ENCODE data around the gene KMT5B.
A peak's percentile ranks its signal among the peaks of the same experiment; 100 is the strongest.

Gene KMT5B

DNA sequence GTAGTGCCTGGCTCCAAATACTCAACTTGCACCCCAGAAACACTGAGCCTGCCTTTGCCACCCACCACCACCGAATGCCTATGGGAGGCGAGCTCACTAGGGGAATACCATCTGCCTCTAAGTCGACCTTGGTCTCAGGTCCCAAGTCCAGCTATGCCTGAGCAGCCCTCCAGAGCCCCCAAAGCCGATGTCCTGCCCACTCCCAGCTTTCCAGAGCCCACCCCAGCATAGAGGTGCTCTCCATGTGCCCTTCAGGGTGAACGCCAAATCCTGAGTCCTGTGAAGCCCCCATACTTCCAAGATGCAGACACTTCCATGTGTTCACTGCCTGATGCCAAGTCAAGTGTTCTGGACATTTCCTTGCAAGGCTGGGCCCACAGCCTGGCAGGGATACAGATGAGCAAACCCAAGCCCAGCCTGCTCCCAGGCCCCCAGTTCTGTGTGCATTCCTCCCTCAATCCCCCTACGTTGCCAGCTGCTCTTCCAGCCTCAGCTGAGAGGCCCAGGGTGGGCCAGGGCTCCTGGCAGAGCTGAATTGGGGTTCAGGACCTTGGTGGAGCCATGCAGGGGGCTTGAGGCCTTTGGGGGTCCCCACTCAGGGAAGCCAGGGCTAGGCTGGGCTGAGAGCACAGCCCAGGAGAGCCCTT, 2.6 kb upstream of the KMT5B start:
- DNase-seq (ENCODE audit: low spot score): no peak

DNA sequence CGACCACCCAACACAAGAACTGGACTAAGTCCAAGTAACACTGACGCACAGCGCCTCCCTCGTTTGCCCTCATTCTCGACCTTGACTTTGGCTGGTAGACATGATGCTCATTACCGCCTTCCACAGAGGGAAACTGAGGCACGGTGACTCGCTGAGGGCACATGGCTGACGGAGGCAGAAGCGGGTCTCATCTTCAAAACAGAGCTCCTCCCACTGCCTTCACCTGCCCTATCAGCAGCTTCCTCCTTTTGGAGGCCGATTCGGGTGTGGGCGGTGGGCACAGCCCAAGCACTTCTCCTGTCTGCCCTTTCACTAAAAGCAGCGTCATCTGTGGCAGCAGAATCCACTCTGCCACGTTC, 2.0 kb upstream of the KMT5B start:
- no peak for DNase-seq (ENCODE audit: low spot score)

DNA sequence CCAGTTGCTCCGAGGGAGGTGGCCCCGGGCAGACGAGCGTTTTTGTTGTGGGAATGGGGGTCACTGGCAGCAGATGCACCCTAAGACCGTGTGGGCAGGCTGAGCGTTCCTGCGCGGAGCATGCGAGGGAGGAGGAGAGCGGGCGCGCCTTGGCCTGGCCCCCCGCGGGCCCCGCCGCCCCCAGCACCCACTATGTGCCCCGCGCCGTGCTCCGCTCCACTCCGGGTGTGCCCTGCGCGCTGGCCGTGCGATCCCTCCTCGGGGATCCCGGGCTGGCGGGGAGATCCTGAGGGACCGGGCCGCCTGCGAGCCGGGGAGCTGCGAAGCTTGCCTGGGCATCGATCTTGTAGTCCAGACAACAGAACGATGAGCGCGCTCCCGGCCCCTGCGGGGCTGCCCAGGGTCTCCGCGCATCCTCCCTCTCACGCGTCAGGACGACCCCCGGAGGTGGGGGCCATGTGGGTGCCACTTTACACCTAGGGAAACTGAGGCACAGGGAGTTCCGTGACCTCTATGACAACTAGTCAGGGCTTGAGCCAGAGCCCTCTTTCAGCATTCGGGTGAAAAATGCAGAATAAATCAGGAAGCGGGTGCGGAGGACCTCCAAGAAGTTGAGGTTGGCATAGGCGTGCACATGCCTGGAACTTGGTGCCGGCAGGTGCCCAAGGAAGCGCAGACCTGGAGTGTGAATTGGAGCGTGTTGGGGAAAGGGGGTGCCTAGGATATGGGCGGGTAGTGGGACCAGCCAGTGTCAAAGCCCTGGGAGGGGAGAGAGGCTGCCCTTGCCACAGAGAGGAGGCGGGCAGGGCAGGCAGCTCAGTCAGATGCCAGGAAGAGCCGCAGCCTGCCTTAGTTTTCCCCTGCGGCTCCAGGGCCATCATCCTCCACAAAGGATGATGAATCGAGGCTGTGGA, 1.3 kb upstream of the KMT5B start:
- DNase-seq (ENCODE audit: low spot score): peak; percentile 76

DNA sequence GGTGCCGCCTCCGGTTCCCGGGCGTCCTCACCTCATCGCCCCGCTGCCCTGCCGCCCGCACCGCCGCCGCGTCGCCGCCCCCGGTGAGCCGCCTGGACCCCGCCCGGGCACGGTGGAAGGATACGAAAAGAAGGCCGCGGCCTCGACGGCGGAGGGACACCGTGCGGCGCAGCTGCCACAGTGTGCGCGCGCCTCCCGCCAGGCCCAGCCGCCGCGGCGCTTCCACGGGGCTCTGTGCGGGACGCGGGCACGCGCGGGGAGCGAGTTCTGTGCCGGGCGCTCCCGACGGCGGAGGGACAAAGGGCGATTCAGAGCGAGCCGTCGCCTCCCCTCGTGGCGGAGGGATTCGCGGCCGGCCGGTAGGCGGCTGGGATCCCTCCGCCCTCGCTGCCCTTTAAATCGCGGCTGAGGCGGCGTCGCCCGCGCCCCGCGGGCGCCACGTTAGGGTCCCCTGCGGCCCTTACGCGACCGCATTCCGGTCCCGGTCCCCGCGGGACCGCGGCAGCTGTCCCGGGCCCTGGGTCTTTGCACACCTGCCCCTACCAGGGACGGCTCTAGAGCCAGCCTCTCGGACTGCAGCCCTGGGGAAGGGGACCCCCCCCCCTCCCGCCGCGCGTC, 568 bp upstream of the KMT5B start:
- peak; percentile 95 for DNase-seq (ENCODE audit: low spot score)

DNA sequence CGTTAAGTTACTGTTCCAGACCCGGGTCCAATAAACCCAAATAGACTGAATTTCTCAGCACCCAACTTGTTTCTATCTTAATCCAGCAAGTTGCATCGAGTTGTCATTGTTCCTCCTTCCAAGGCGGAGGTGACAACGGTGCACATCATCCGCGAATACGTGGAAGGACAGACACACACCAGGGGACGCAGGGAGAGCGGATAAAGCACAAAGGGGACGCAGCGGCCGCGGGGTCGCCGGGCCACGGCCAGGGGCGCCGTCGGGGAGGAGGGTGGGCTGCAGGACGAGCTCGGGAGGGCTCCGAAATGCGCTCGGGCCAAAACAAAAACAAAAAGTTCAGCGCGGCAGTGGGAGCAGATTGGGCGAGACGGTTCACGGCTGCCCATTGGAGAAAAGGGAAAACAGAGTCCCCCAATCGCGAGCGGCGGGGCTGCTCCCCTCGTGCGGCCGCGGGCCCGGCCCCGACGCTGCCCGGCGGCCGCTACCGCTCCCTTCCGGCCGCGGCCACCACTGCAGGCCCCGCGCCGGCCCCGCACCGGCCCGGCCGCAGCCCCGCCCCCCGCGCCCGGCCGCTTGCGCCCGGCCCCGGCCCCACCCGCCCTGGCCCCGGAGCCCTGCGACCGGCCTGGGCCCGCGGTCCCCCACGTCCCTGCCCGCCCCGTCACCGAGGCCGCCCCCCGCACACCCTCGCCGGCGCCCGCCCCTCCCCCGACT, 518 bp downstream of the KMT5B start:
- peak; percentile 81 for DNase-seq (ENCODE audit: low spot score)

DNA sequence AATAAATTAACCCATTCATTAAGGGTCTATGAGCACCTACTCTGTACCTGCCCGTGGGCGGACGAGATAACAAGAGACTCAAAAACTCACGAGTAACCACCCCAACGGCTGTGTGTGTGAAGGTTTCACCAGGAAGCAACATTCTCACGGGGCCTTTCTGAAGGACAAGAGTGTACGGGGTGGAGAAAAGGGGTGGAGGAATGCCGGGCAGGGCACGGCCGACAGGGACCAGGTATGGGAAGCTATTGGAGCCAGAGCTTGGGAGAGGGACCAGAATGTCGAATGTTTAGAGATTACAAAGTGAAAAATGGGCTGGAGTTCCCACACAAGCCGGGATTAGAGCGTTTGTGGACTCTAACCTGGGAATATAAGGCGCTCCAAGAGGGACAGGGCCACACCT, 1.6 kb downstream of the KMT5B start:
- no peak for DNase-seq (ENCODE audit: low spot score)

DNA sequence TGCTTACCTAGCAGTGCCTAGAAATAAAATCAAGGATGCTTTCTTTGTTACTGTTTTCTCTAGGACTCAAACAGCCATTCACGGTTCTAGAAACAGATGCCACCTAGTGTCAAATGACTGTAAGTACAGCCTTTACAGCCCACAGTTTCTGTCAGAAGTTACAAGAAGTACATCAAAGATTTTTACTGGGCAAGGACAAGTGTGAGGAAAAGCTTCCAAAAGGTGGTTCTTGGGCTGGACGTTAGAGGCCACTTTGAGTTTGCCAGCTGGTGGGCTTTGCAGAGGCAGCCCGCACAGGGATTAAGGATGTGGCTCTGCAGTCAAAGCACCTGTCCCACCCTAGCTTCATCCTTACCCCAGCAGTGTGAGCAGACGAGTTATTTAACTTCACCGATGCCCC, 6.9 kb downstream of the KMT5B start:
- DNase-seq (ENCODE audit: low spot score): no peak

DNA sequence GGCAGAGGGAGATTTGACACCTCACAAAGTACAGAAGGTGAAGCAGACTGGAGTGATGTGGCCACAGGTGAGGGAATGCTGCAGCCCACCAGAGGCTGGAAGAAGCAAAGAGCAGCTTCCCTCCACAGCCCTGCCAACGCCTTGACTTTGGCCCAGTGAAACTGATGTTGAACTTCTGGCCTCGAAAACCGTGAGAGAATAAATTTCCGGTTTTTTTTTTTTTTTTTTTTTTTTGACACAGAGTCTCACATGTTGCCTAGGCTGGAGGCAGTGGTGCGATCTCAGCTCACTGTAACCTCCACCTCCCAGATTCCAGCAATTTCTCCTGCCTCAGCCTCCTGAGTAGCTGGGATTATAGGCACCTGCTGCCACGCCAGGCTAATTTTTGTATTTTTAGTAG, 8.7 kb downstream of the KMT5B start:
- DNase-seq (ENCODE audit: low spot score): no peak

DNA sequence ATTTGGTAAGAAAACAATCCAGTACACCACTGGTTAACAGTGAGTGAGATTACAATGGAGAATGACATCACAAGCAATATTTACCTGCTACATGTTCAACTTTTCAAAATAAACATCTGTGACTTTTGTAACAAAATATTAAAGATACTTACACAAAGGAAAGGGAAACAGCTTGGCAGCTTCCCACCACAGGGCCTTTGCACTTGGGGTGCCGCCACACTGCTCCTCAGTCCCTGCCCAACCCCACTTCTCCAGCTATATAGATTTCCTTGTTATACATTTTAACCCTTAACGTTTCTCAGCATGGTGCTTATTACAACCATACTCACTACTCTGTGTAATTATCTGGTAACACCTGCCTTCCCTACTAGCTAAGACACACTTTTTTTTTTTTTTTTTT, 10.9 kb downstream of the KMT5B start:
- DNase-seq (ENCODE audit: low spot score): no peak

DNA sequence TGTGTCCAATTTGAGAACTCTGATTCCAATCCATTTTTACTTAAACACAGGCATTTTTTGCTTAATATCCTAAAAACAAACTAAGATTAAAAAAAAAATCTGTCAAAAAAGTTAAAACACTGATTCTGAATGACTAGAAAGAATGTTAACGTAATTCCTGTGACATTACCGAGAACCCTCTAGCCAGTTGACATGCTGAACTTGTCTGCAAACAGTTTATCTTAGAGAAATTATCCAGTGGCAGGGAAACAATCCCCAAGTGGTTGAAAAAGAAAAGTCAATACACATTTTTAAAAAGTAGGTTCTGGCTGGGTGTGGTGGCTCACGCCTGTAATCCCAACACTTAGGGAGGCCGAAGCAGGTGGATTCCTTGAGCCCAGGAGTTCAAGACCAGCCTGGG, 11.6 kb downstream of the KMT5B start:
- no peak for DNase-seq (ENCODE audit: low spot score)

DNA sequence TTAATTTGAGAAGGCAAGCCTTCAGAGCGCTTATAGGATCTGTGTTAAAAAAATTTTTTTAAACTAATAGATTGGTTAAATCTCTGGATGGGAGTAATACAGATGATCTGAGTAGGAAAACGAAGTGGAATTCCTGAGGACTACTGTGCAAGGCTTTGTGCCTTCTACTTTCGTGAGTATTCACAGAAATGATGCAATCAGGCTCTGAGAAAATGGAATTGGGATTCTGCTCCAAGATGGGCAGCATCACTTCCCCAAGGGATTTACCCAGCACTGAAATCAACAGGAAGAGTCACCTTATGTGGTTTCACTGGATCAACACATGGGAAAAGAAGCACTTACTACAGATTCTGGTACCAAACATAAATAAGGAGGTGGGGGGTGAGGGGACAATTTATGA, 12.5 kb downstream of the KMT5B start:
- DNase-seq (ENCODE audit: low spot score): no peak

DNA sequence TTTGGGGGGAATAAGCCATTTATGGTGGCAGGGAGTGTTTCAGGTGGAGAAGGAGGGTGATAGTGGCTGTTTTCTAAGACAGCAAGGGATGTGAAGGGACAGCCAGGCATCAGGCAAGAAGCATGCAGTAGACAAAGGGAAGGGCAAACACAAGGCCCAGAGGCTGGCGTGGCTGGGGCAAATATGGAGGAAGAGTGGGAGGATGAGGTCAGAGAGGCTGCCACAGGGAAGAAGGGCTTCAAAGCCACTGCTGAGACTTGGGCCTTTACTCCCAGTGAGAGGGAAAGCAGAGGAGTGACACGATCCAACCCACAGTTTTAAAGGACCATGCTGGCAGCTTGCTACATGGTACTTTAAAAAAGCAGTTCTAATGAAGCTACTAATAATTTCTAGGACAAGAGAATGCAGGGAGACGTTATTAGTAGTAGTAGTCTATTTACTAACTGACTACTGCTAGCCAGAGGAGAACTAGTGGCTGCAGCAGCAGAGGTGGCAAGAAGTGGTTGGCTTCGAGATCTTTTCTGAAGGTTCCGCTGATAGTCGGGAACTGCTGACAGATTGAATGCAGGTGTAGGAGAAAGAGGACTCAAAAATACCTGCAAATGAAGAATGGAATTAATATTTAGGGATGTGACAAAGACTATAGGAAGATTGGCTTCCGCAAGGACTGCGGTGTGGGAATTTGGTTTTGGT, 13.7 kb downstream of the KMT5B start:
- DNase-seq (ENCODE audit: low spot score): no peak

DNA sequence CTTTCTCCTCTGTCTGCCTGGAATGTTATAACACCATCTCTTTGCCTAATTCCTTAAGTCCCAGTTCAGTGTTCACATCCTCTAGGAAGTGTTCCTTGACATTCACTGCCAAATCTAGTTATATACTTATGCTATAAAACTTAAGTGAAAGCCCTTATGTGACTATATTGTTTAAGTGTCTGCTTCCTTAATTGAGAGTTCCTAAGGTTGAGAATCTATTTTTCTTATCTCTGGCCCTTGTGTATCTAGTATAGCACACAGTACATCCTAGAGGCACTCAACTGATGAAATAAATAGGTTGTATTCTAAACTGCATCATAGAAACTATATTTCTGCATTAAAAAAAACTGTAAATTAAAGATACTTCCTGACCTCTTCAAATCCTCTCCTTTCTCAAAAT, 16.9 kb downstream of the KMT5B start:
- no peak for DNase-seq (ENCODE audit: low spot score)

DNA sequence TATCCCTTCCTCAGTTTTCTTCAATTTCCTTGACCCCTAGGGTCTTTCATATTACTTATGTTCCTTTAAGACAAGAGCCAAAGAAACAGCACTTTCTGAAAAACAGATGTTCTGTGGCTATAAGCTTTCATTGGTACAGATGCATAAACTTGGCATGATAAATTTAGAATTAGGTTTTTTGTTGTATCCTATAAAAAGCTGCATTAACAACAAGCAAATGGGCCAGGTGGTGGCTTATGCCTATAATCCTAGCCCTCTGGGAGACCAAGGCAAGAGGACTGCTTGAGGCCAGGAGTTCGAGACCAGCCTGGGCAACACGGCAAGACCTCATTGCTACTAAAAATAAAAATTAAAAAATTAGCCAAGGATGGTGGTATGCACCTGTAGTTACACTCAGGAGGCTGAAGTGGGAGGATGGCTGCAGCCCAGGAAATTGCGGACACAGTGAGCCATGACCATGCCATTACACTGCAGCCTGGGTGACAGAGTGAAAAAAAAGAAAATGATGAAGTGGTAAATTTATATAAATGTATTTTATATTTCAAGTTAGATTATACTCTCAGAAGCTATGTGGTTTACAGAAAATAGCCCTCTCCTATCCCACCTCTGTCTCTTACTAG, 18.3 kb downstream of the KMT5B start:
- DNase-seq (ENCODE audit: low spot score): no peak

DNA sequence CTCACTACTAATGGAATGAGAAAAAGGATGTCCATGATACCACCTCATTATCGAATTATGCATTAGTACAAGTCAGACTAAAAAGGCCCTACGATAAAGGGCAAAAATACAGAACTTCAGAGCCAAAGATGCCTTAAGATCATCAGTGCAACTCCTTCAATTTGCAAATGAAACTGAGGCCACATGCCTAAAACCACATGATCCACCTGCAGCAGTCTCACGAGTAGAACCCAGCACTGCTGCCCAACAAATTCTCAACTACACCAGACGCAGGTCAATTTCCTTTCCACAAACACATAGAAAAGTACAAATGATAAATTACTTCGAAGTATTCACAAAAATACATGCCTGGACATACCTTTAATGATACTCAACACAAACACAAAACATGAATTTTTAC, 20.1 kb downstream of the KMT5B start:
- no peak for DNase-seq (ENCODE audit: low spot score)

DNA sequence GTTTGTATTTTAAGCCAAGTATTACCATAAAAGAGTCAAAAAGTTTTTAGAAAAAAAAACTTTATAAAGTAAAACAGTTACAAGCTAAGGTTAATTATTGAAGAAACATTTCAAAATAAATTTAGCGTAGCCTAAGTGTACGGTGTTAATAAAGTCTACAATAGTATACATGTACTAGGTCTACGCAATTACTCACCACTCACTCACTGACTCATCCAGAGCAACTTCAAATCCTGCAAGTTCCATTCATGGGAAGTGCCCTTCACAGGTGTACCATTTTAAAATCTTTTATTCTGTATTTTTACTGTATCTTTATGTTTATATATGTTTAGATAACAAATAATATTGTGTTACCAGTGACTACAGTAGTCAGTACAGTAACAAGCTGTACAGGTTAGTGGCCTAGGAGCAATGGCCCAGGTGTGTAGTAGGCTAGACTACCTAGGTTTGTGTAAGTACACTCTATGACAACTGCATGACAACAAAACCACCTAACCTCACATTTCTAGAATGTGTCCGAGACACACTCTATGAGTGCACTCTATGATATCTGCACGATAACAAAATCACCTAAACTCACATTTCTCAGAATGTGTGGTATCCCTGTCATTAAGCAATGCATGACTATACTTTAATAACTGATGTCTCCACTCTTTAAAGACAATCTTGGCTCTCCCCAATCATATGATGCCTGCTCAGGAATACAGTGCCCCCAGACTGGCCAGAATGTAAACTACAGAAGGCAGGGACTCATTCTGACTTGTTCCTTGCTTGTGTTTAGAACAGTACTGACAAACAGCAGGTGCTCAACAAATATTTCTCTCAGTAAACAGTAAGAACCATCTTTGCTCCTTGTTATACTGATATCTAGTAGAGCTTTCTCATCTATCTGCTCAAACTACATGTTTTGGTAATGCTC, 21.2 kb downstream of the KMT5B start:
- DNase-seq (ENCODE audit: low spot score): no peak

DNA sequence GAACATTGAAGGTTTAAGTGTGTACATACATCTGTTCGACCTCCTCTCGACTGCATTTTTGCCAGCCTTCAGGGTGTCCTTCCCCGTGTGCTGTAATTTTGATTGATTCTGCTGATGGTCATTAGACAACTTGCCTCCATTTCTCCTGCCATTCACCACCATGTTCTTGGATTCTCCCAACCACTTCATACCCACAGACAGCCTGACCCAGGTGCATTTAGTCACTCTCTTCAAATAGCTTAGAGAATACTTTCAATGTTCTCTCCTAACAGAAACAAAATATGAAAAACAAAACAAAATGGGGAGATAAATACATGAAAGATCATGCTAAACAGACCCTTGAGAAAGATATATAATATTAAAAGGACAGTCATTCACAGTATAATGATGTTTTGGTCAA, 23.2 kb downstream of the KMT5B start:
- DNase-seq (ENCODE audit: low spot score): no peak

DNA sequence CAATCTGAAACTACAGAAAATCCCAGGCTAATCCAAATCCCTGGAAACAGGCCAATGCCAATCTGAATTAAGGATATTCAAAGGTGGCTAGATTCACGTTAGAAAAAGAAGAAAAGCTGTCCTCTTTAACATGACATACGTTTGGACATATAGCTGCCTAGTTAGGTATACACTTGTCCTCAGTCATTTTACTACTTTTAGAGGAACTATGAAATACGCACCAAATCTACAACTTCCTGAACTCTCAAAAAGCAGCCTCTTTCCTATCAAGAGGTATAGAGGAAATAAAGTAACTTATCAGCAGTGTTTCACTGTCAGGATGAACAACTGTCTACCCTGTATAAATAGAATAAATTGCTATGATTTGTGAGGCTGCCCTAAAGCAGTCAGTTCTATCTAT, 24.0 kb downstream of the KMT5B start:
- no peak for DNase-seq (ENCODE audit: low spot score)

DNA sequence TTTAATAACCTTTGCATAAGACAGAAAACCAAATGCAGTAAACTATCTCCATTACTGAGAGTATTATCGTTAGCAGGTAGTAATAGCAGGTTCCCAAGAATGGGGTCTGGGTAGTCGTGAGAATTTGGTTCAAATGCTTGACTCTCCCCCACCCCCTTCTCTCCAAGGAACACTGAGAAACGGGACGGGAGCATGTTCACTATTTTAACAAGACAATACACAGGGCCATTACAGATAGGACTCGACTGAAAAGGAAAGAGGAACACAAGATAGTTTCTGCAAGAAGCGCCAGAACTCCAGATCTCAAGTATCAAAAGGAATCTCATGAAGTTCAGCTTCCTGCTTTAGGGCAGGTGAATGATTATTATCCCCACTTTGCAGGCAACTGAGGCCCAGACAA, 27.0 kb downstream of the KMT5B start:
- no peak for DNase-seq (ENCODE audit: low spot score)

DNA sequence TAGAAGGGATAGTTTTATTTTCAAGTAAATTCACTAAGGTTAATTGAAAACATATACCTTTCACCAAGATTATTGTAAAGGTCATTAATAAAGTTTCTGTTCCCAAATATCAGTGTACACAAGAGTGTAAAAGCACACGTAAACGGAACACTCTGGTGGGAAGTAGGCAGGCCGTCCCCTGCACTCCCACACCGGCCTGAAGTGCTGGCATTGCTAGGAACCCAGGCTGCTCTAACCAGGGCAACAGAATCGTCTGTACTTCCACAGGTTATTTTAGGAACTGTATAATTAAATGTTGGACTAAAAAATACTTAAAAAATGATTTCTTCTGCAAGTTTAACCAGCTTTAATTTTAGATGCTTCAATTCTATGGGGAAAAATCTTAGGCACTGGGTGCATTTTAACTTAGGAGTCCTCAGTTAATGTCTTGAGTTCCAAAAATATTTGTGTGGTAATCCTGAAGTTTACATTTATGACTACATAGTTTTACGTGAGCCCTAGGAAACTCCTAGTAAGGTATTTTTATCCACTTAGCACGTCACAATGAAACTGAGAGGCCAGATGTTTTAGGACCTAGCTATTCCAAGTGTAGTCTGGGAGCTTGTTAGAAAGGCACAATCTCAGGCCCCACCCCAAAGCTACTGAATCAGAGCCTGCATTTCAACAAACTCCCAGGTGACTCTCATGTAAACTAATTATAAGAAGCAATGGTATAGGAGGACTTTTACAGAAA, 31.2 kb downstream of the KMT5B start:
- DNase-seq (ENCODE audit: low spot score): no peak

All from left forelimb (tissue), 1 donor.